AG04450 (cell line): ENCODE data around the gene MS4A10. TPM values are rescaled to one million over a fixed set of nuclear protein-coding genes. Genes with fewer than 3 reads are reported as not detected.

Experiments used
- CTCF ChIA-PET: fragments of 300-600, 350-600 bp; formaldehyde crosslinking; extraction: SDS; loops from one replicate; lab custom pipeline; 2022; ENCODE audit warnings: antibody characterized with exemption, inconsistent platforms; lab: Charles Lee
- POLR2A ChIA-PET: fragments of 350-600 bp; formaldehyde crosslinking; extraction: SDS; loops from one replicate; lab custom pipeline; 2021; ENCODE audit warnings: antibody characterized with exemption, inconsistent platforms; lab: Yijun Ruan, JAX
- DNase-seq: peaks from one replicate; pipeline ENCODE4 v3.0.0-alpha.2; 2011; ENCODE audit warnings: low read depth, low spot score
- H3K27ac ChIP-seq: one replicate; pipeline ENCODE4 v1.5.1; 2012; ENCODE audit warnings: low read depth, low read length, control low read depth
- H3K27me3 ChIP-seq: one replicate; pipeline ENCODE4 v1.6.0; 2012; ENCODE audit warnings: low read length; ENCODE audit not compliant: control insufficient read depth, insufficient read depth
- H3K4me3 ChIP-seq: 2 replicates; pipeline ENCODE4 v1.5.1; 2011; ENCODE audit warnings: mild to moderate bottlenecking, low read depth, low read length, control low read depth
- H3K9me3 ChIP-seq: 2 replicates; pipeline ENCODE4 v1.5.1; 2012; ENCODE audit warnings: low read length; ENCODE audit not compliant: control insufficient read depth, insufficient read depth
- polyA plus RNA-seq: library from polyadenylated mRNA; depleted of rRNA; stranded (reverse); fragments of >200 nt; gene quantifications from 2 replicates; pipeline ENCODE4 v1.2.3, GENCODE V29; 2011
- TF ChIP-seq, protein P1 (sequence below): IDR thresholded peaks from 2 replicates; pipeline ENCODE4 v1.5.1; 2011; ENCODE audit warnings: low read depth, low read length, control low read depth, inconsistent platforms

Gene MS4A10
- polyA plus RNA-seq, 1 experiment = not detected

DNA sequence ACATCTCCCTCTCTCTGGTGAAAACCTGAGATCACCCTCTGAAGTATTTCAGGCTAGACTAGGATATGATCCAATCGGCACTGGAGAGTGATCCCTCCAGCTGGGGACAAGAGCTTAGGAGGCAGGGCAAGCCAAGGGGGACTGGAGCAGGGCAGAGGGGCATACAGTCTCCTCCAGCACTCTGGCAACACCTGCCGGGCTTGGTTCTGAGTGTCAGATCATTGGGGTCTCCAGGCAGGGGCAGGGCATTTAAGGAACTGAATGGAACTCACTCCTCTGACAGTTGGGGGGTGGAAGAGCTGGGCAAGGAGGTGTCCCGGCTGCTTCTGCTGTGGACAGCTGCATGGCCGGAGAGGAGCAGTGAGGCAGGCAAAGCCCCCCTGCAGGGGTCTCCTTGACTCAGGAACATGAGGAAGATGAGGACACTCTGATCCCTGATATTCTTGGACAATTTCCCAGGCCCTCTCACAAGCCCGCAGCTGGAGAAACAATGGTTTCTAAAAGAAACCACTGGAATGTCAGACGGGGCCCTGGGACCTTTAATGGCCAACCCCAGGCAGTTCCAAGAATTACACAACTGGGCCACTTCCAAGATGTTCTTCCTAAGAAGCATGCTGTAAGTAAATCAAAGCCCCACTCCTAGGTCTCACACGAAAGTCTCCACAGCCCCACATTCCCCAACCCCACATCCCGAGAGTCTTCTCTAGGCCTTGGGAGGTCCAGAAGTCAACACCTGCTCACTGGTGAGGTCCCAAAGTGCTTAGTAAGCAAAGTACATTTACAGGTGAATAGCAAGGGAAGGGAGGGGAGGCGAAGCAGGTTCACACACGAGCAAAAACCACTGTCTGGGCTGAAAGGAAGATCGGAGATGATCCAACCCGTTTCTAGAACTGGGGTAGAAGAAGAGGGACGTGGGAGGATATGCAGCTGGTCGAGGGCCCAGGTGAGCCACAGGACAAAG is 55.6 kb downstream of the MS4A10 start:
- TF ChIP-seq, protein P1, sequence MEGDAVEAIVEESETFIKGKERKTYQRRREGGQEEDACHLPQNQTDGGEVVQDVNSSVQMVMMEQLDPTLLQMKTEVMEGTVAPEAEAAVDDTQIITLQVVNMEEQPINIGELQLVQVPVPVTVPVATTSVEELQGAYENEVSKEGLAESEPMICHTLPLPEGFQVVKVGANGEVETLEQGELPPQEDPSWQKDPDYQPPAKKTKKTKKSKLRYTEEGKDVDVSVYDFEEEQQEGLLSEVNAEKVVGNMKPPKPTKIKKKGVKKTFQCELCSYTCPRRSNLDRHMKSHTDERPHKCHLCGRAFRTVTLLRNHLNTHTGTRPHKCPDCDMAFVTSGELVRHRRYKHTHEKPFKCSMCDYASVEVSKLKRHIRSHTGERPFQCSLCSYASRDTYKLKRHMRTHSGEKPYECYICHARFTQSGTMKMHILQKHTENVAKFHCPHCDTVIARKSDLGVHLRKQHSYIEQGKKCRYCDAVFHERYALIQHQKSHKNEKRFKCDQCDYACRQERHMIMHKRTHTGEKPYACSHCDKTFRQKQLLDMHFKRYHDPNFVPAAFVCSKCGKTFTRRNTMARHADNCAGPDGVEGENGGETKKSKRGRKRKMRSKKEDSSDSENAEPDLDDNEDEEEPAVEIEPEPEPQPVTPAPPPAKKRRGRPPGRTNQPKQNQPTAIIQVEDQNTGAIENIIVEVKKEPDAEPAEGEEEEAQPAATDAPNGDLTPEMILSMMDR = no peak
- H3K27ac ChIP-seq = peak overlapping the region; percentile 66
- no peak overlapping the region for H3K4me3 ChIP-seq
- peaks cover 10% of the 10 kb centered on the region for H3K27me3 ChIP-seq
- DNase-seq = peak; percentile 74
- H3K9me3 ChIP-seq = peaks cover 2% of the 10 kb centered on the region; the same call in 1 of the 2 replicates
- POLR2A ChIA-PET = interaction anchor here (1.0 kb wide), 1 partner anchor 32 kb away, joined by 4 read pairs; no protein-coding TSS in a partner anchor
- CTCF ChIA-PET = interaction anchor here (3.3 to 17.5 kb wide), 3 partner anchors 9 to 59 kb away, joined by 14 to 317 read pairs (median 33); no protein-coding TSS in a partner anchor

- Histone ChIP-seq H3K27me3 (peaks cover 10% of the 10 kb centered on the region), H3K27ac (peak within 1 kb of the TSS; percentile 66), H3K9me3 (peaks cover 2% of the 10 kb centered on the region; the same call in 1 of the 2 replicates), H3K4me3 (peak within 1 kb of the TSS; percentile 89)
- DNase-seq = peak; percentile 91
- CTCF ChIA-PET = interaction anchor here (1.2 to 4.0 kb wide), 3 partner anchors 11 to 57 kb away, joined by 10 to 33 read pairs (median 14); no protein-coding TSS in a partner anchor
- POLR2A ChIA-PET = no interaction called here
- TF ChIP-seq, protein P1 = no peak
Observed at GRCh38 chr11:60841797-60842667, 56.9 kb downstream of the MS4A10 start, which contains the start of gene CCDC86. CCDC86 (plus strand) TSS chr11:60842113; CDS start chr11:60842125, 12 bp downstream.

- DNase-seq = no peak
- Histone ChIP-seq H3K9me3 (peaks cover 2% of the 10 kb centered on the region; the same call in 1 of the 2 replicates), H3K4me3 (peak overlapping the region; percentile 89), H3K27me3 (peaks cover 3% of the 10 kb centered on the region), H3K27ac (no peak overlapping the region)
- CTCF ChIA-PET = interaction anchor here (0.7 to 4.0 kb wide), 3 partner anchors 12 to 56 kb away, joined by 3 to 33 read pairs (median 10); no protein-coding TSS in a partner anchor
- POLR2A ChIA-PET = no interaction called here
- TF ChIP-seq, protein P1 = no peak
Observed at GRCh38 chr11:60842668-60843600, 57.8 kb downstream of the MS4A10 start.
